Esophagus muscularis mucosa (tissue), 4 donors: Measurements from ENCODE around the gene ASXL3. TPM values are rescaled to one million over a fixed set of nuclear protein-coding genes. Genes with fewer than 3 reads are reported as not detected.

Experiments used
- DNase-seq: peaks from one replicate; pipeline ENCODE4 v3.0.0-alpha.2; 2017; ENCODE audit errors: extremely low spot score
- H3K27ac ChIP-seq, 4 donors: fragments of 200-600 bp; sonication (generic); replicated peaks in 1 of 4; 1 replicate in 3 of 4; 2 replicates in 1 of 4; pipeline ENCODE4 v1.5.1; 2016 to 2019; ENCODE audit warnings: mild to moderate bottlenecking in 1 of 4
- H3K27me3 ChIP-seq, 4 donors: fragments of 200-600 bp; sonication (generic); one replicate each; pipeline versions ENCODE4 v1.5.1 to v1.6.0; 2016 to 2019
- H3K36me3 ChIP-seq, 4 donors: fragments of 200-600 bp; sonication (generic); one replicate each; pipeline ENCODE4 v1.5.1; 2016 to 2019
- H3K4me1 ChIP-seq, 4 donors: fragments of 200-600 bp; sonication (generic); one replicate each; pipeline ENCODE4 v1.5.1; 2016 to 2019
- H3K4me3 ChIP-seq, 4 donors: fragments of 200-600 bp; sonication (generic); 1 replicate in 2 of 4; 2 replicates in 2 of 4; pipeline ENCODE4 v1.5.1; 2016 to 2019; ENCODE audit warnings: mild to moderate bottlenecking in 4 of 4, moderate library complexity in 1 of 4
- H3K9me3 ChIP-seq, 4 donors: fragments of 200-600 bp; sonication (generic); 1 replicate in 3 of 4; 2 replicates in 1 of 4; pipeline ENCODE4 v1.5.1; 2016 to 2019
- CTCF ChIP-seq, 3 experiments: fragments of 200-600 bp in 2 of 3; fragments of 450-650 bp in 1 of 3; sonication (generic) in 2 of 3; IDR thresholded peaks; one replicate each; pipeline ENCODE4 v1.5.1; 2017 to 2019; ENCODE audit warnings: antibody characterized with exemption in 3 of 3, mild to moderate bottlenecking in 2 of 3, moderate library complexity in 1 of 3
- EP300 ChIP-seq: sonication (generic); formaldehyde crosslinking; IDR thresholded peaks from one replicate; pipeline ENCODE4 v1.6.1; 2017; ENCODE audit warnings: antibody characterized with exemption
- POLR2A ChIP-seq: fragments of 450-650 bp; IDR thresholded peaks from one replicate; pipeline ENCODE4 v1.6.1; 2017; ENCODE audit warnings: antibody characterized with exemption, moderate library complexity, mild to moderate bottlenecking, low read depth
- POLR2AphosphoS5 ChIP-seq, 2 donors: sonication (generic); formaldehyde crosslinking; IDR thresholded peaks; one replicate each; pipeline ENCODE4 v1.6.1; 2017; ENCODE audit warnings: antibody characterized with exemption in 2 of 2
- WGBS: methylation state at CpG from one replicate; pipeline ENCODE4 v1.1.5; 2018; 5-methylcytosine and 5-hydroxymethylcytosine counted together
- intact Hi-C: fragments of 100-400 bp; cut with DNase I; formaldehyde crosslinking; loops from one replicate; pipeline ENCODE4 v1.15.1; 2023
- total RNA-seq, 4 donors: library from RNA; depleted of rRNA; stranded (reverse); fragments of >200 nt; gene quantifications; one replicate each; pipeline versions ENCODE4 v1.1.0 to v1.2.1, GENCODE V29; 2016

The ASXL3 gene
- total RNA-seq, 4 donors from 2014 or later, result 0.66 to 2.1 (median 1.1) TPM

GRCh38 chr18:33710269-33710668, 132.2 kb downstream of the ASXL3 start:
- no peaks in the 10 kb centered on the region for H3K27me3 ChIP-seq
- 57% methylated on average over 2 of the region's 2 CpGs for WGBS
- H3K36me3 ChIP-seq, result no peaks in the 10 kb centered on the region
- H3K27ac ChIP-seq, result no peak overlapping the region
- H3K4me1 ChIP-seq, result no peaks in the 10 kb centered on the region
- no peak overlapping the region for H3K4me3 ChIP-seq
- no peak for DNase-seq
- no peaks in the 10 kb centered on the region for H3K9me3 ChIP-seq
- TF ChIP-seq POLR2AphosphoS5 (IDR thresholded peaks at IDR 0.05) (no peak), EP300 (no peak), POLR2A (no peak), CTCF (IDR thresholded peaks at IDR 0.05) (no peak)
- intact Hi-C loops, result no loop called here

GRCh38 chr18:33711514-33711913, 133.5 kb downstream of the ASXL3 start:
- intact Hi-C loops, result no loop called here
- Histone ChIP-seq H3K4me3 (no peak overlapping the region), H3K4me1 (peaks cover 0 to 5% (median 0%) of the 10 kb centered on the region in 4 donors), H3K27ac (no peak overlapping the region), H3K36me3 (no peaks in the 10 kb centered on the region), H3K9me3 (no peaks in the 10 kb centered on the region), H3K27me3 (no peaks in the 10 kb centered on the region)
- TF ChIP-seq POLR2AphosphoS5 (IDR thresholded peaks at IDR 0.05) (no peak), EP300 (no peak), POLR2A (no peak), CTCF (IDR thresholded peaks at IDR 0.05) (no peak)
- WGBS, result 83% methylated on average over 2 of the region's 2 CpGs
- no peak for DNase-seq

- no peak overlapping the region for H3K27ac ChIP-seq
- H3K27me3 ChIP-seq, result no peaks in the 10 kb centered on the region
- H3K4me1 ChIP-seq, result peaks cover 0 to 9% (median 0%) of the 10 kb centered on the region in 4 donors
- H3K9me3 ChIP-seq, result no peaks in the 10 kb centered on the region
- DNase-seq, result no peak
- intact Hi-C loops, result no loop called here
- no peak for TF ChIP-seq POLR2AphosphoS5 (IDR thresholded peaks at IDR 0.05)
- TF ChIP-seq POLR2A, result no peak
- no peak for TF ChIP-seq CTCF (IDR thresholded peaks at IDR 0.05)
- TF ChIP-seq EP300, result no peak
- no peak overlapping the region for H3K4me3 ChIP-seq
- 81% methylated on average over 4 of the region's 4 CpGs for WGBS
- no peaks in the 10 kb centered on the region for H3K36me3 ChIP-seq
Measured at GRCh38 chr18:33712719-33713118, 134.7 kb downstream of the ASXL3 start.

GRCh38 chr18:33716061-33716683, 138.2 kb downstream of the ASXL3 start:
- TF ChIP-seq POLR2A (no peak), POLR2AphosphoS5 (IDR thresholded peaks at IDR 0.05) (no peak), CTCF (IDR thresholded peaks at IDR 0.05) (no peak), EP300 (no peak)
- DNase-seq, result no peak
- Histone ChIP-seq H3K4me1 (peaks cover 0 to 21% (median 0%) of the 10 kb centered on the region in 4 donors), H3K9me3 (no peaks in the 10 kb centered on the region), H3K27me3 (no peaks in the 10 kb centered on the region), H3K36me3 (no peaks in the 10 kb centered on the region), H3K4me3 (no peak overlapping the region), H3K27ac (no peak overlapping the region)
- WGBS, result 64% methylated on average over 4 of the region's 4 CpGs
- intact Hi-C loops, result no loop called here

GRCh38 chr18:33717339-33717738, 139.3 kb downstream of the ASXL3 start:
- 90% methylated on average over 2 of the region's 2 CpGs for WGBS
- intact Hi-C loops, result no loop called here
- H3K27ac ChIP-seq, result no peak overlapping the region
- TF ChIP-seq POLR2AphosphoS5 (IDR thresholded peaks at IDR 0.05) (no peak), POLR2A (no peak), CTCF (IDR thresholded peaks at IDR 0.05) (no peak), EP300 (no peak)
- no peak for DNase-seq
- no peaks in the 10 kb centered on the region for H3K27me3 ChIP-seq
- H3K4me1 ChIP-seq, result peaks cover 0 to 21% (median 0%) of the 10 kb centered on the region in 4 donors
- no peaks in the 10 kb centered on the region for H3K36me3 ChIP-seq
- no peak overlapping the region for H3K4me3 ChIP-seq
- no peaks in the 10 kb centered on the region for H3K9me3 ChIP-seq
